CD14-positive monocyte (primary cell): ENCODE data around the gene FBXO2. TPM values are rescaled to one million over a fixed set of nuclear protein-coding genes. Genes with fewer than 3 reads are reported as not detected.

Experiments
- DNase-seq, 3 donors: peaks; one replicate each; pipeline ENCODE4 v3.0.0-alpha.2; 2011 to 2022
- H2AFZ ChIP-seq: 2 replicates; pipeline ENCODE4 v1.6.0; 2012; ENCODE audit warnings: mild to moderate bottlenecking, low read depth, low read length, inconsistent platforms; ENCODE audit not compliant: insufficient read depth, poor library complexity, severe bottlenecking
- H3K27ac ChIP-seq, 2 donors: 1 replicate in 1 of 2; 2 replicates in 1 of 2; pipeline ENCODE4 v1.5.1; 2012 to 2013; ENCODE audit warnings: low read length in 2 of 2, control low read depth in 1 of 2, inconsistent platforms in 1 of 2, low read depth in 1 of 2, mild to moderate bottlenecking in 1 of 2
- H3K27me3 ChIP-seq, 2 donors: one replicate each; pipeline versions ENCODE4 v1.6.0 to v1.6.1; 2011 to 2013; ENCODE audit warnings: low read length in 2 of 2; ENCODE audit not compliant: control insufficient read depth in 2 of 2, insufficient read depth in 2 of 2
- H3K36me3 ChIP-seq, 2 donors: replicated peaks in 1 of 2; 1 replicate in 1 of 2; 2 replicates in 1 of 2; pipeline versions ENCODE4 v1.5.1 to v1.6.1; 2012 to 2013; ENCODE audit warnings: low read length in 2 of 2, control low read depth in 1 of 2, inconsistent platforms in 1 of 2, mild to moderate bottlenecking in 1 of 2; ENCODE audit not compliant: insufficient read depth in 2 of 2, control insufficient read depth in 1 of 2
- H3K4me1 ChIP-seq, 2 donors: 1 replicate in 1 of 2; 2 replicates in 1 of 2; pipeline versions ENCODE4 v1.5.1 to v1.6.1; 2012 to 2013; ENCODE audit warnings: low read length in 2 of 2, control low read depth in 1 of 2, inconsistent platforms in 1 of 2, mild to moderate bottlenecking in 1 of 2, moderate library complexity in 1 of 2; ENCODE audit not compliant: insufficient read depth in 2 of 2, control insufficient read depth in 1 of 2
- H3K4me2 ChIP-seq: replicated peaks from 2 replicates; pipeline ENCODE3; 2012; ENCODE audit warnings: low read length, moderate library complexity, mild to moderate bottlenecking; ENCODE audit not compliant: poor library complexity, severe bottlenecking; ENCODE audit errors: extremely low read depth
- H3K4me3 ChIP-seq, 3 experiments: fragments of 200-600 bp in 1 of 3; sonication (generic) in 1 of 3; replicated peaks in 1 of 3; 1 replicate in 2 of 3; 2 replicates in 1 of 3; pipeline ENCODE4 v1.5.1; 2011 to 2013; ENCODE audit warnings: low read length in 3 of 3, mild to moderate bottlenecking in 3 of 3, control low read depth in 2 of 3, low read depth in 2 of 3, inconsistent platforms in 1 of 3, moderate library complexity in 1 of 3
- H3K79me2 ChIP-seq: 2 replicates; pipeline ENCODE4 v1.6.0; 2012; ENCODE audit warnings: mild to moderate bottlenecking, control low read depth, inconsistent platforms, low read length, moderate library complexity; ENCODE audit not compliant: insufficient read depth
- H3K9ac ChIP-seq: 2 replicates; pipeline ENCODE4 v1.6.0; 2017; ENCODE audit warnings: low read length, mild to moderate bottlenecking; ENCODE audit not compliant: insufficient read depth, poor library complexity, severe bottlenecking
- H3K9me3 ChIP-seq, 2 donors: replicated peaks in 1 of 2; 1 replicate in 1 of 2; 2 replicates in 1 of 2; pipeline versions ENCODE4 v1.5.1 to v1.6.1; 2012 to 2013; ENCODE audit warnings: low read length in 2 of 2, control low read depth in 1 of 2; ENCODE audit not compliant: control insufficient read depth in 1 of 2, insufficient read depth in 1 of 2
- H4K20me1 ChIP-seq: 2 replicates; pipeline ENCODE4 v1.6.0; 2012; ENCODE audit warnings: mild to moderate bottlenecking, low read length, control low read depth, moderate library complexity; ENCODE audit not compliant: insufficient read depth
- H3K27ac Mint-ChIP-seq, 7 donors: one replicate each; pipeline ENCODE4 v1.8.0; 2020; ENCODE audit warnings: mild to moderate bottlenecking in 7 of 7, mixed read lengths in 7 of 7, moderate library complexity in 6 of 7, inconsistent platforms in 2 of 7
- H3K27me3 Mint-ChIP-seq, 3 donors: one replicate each; pipeline ENCODE4 v1.8.0; 2021 to 2022; ENCODE audit warnings: low read depth in 3 of 3, mild to moderate bottlenecking in 3 of 3, mixed read lengths in 3 of 3, moderate library complexity in 3 of 3, inconsistent platforms in 1 of 3
- H3K36me3 Mint-ChIP-seq, 2 donors: one replicate each; pipeline ENCODE4 v1.8.0; 2020; ENCODE audit warnings: mixed read lengths in 2 of 2, inconsistent platforms in 1 of 2, mild to moderate bottlenecking in 1 of 2
- H3K4me1 Mint-ChIP-seq: one replicate; pipeline ENCODE4 v1.8.0; 2020; ENCODE audit warnings: mild to moderate bottlenecking, mixed read lengths
- H3K4me3 Mint-ChIP-seq, 2 donors: one replicate each; pipeline ENCODE4 v1.8.0; 2020; ENCODE audit warnings: mild to moderate bottlenecking in 2 of 2, mixed read lengths in 2 of 2, moderate library complexity in 1 of 2
- H3K9me3 Mint-ChIP-seq, 7 donors: one replicate each; pipeline ENCODE4 v1.8.0; 2020 to 2022; ENCODE audit warnings: mixed read lengths in 7 of 7, mild to moderate bottlenecking in 6 of 7, moderate library complexity in 6 of 7, inconsistent platforms in 2 of 7
- WGBS: methylation state at CpG from one replicate; pipeline ENCODE4 v1.1.5; 2013; ENCODE audit warnings: missing lambda C conversion rate; ENCODE audit not compliant: insufficient coverage; 5-methylcytosine and 5-hydroxymethylcytosine counted together
- intact Hi-C, 2 donors: fragments of 100-400 bp; cut with micrococcal nuclease; formaldehyde crosslinking; loops; one replicate each; pipeline versions ENCODE4 v1.15.0 to v1.15.1; 2023
- polyA plus RNA-seq, 3 donors: library from polyadenylated mRNA; depleted of rRNA in 1 of 3; unstranded in 2 of 3; stranded (reverse) in 1 of 3; fragments of 300-500 nt in 2 of 3; fragments of >200 nt in 1 of 3; fragmentation: Illumina TruSeq in 2 of 3; gene quantifications; 1 replicate in 2 of 3; 2 replicates in 1 of 3; pipeline ENCODE4 v1.2.3, GENCODE V29; 2012 to 2021
- TF ChIP-seq, protein P1 (sequence below): fragments of 200-600 bp; IDR thresholded peaks from one replicate; pipeline ENCODE4 v1.8.0; 2022; ENCODE audit warnings: antibody characterized with exemption, mild to moderate bottlenecking

The FBXO2 gene
- polyA plus RNA-seq, 3 donors, result 0.08 TPM; not detected in 2

DNA sequence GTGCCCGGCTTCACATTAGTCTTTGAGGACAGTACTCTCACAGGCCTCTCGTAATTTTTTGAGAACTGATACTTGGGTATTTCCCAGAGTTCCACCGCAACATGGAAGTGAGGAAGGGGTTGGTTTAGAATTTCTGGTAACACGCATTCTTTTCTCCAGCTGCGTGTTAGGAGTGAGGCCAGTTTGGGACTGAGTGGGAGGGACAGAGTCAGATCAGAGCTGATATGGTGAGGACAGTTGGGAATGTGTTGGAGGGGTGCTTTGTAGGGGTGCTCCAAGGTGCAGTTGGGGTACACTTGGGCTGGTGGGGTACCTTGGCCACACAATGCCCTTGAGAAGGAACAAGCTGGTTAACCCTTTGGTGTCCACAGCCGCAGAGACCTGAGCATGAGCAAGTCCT, 16.5 kb upstream of the FBXO2 start:
- H3K4me2 ChIP-seq, result no peak overlapping the region
- H3K27ac ChIP-seq, result peak overlapping the region; percentile 46 to 70
- no peaks in the 10 kb centered on the region for H3K9me3 ChIP-seq
- Mint-ChIP-seq H3K4me3 (no peak overlapping the region), H3K27me3 (no peaks in the 10 kb centered on the region), H3K27ac (peak overlapping the region in 6 of 7 donors; percentile 39 to 83 (median 74)), H3K4me1 (peaks cover 17% of the 10 kb centered on the region), H3K9me3 (no peaks in the 10 kb centered on the region), H3K36me3 (peaks cover 45 to 71% of the 10 kb centered on the region in 2 donors)
- TF ChIP-seq, protein P1, sequence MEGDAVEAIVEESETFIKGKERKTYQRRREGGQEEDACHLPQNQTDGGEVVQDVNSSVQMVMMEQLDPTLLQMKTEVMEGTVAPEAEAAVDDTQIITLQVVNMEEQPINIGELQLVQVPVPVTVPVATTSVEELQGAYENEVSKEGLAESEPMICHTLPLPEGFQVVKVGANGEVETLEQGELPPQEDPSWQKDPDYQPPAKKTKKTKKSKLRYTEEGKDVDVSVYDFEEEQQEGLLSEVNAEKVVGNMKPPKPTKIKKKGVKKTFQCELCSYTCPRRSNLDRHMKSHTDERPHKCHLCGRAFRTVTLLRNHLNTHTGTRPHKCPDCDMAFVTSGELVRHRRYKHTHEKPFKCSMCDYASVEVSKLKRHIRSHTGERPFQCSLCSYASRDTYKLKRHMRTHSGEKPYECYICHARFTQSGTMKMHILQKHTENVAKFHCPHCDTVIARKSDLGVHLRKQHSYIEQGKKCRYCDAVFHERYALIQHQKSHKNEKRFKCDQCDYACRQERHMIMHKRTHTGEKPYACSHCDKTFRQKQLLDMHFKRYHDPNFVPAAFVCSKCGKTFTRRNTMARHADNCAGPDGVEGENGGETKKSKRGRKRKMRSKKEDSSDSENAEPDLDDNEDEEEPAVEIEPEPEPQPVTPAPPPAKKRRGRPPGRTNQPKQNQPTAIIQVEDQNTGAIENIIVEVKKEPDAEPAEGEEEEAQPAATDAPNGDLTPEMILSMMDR, result no peak
- H3K9ac ChIP-seq, result peak overlapping the region; percentile 32
- 15% methylated on average over 5 of the region's 6 CpGs for WGBS
- no peak overlapping the region for H2AFZ ChIP-seq
- DNase-seq, result peak; percentile 11 to 73 (median 29)
- intact Hi-C loops, result loop anchor here in 1 of 2 donors (5.0 kb wide), 1 partner anchor 47 kb away; no protein-coding TSS in a partner anchor
- peaks cover 18 to 22% of the 10 kb centered on the region in 2 donors for H3K4me1 ChIP-seq
- H3K36me3 ChIP-seq, result peaks cover 38 to 62% of the 10 kb centered on the region in 2 donors
- peaks cover 31% of the 10 kb centered on the region for H4K20me1 ChIP-seq
- H3K79me2 ChIP-seq, result peaks cover 9% of the 10 kb centered on the region
- H3K27me3 ChIP-seq, result no peaks in the 10 kb centered on the region
- no peak overlapping the region for H3K4me3 ChIP-seq

DNA sequence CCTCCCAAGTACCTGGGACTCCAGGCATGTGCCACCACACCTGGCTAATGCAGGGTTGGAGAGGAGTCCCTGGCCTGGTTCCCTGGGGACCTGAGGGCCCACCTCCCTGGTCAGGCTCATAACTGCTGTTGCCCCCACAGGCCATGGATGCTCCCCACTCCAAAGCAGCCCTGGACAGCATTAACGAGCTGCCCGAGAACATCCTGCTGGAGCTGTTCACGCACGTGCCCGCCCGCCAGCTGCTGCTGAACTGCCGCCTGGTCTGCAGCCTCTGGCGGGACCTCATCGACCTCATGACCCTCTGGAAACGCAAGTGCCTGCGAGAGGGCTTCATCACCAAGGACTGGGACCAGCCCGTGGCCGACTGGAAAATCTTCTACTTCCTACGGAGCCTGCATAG, 14.3 kb upstream of the FBXO2 start:
- Mint-ChIP-seq H3K27ac (no peak overlapping the region), H3K4me1 (peaks cover 21% of the 10 kb centered on the region)
- intact Hi-C loops, result no loop called here

More for the DNA sequence above, 14.3 kb upstream of the FBXO2 start:
- peaks cover 10% of the 10 kb centered on the region for H3K79me2 ChIP-seq
- no peak overlapping the region for H3K4me2 ChIP-seq
- no peak overlapping the region for H3K27ac ChIP-seq
- H3K27me3 ChIP-seq, result no peaks in the 10 kb centered on the region
- DNase-seq, result no peak
- no peak overlapping the region for H3K9ac ChIP-seq
- H3K4me1 ChIP-seq, result peaks cover 22 to 37% of the 10 kb centered on the region in 2 donors
- peaks cover 0 to 3% (median 0%) of the 10 kb centered on the region in 3 donors for H3K27me3 Mint-ChIP-seq
- H3K36me3 ChIP-seq, result peaks cover 20 to 42% of the 10 kb centered on the region in 2 donors
- TF ChIP-seq, protein P1, result no peak
- H4K20me1 ChIP-seq, result peaks cover 31% of the 10 kb centered on the region
- H3K4me3 Mint-ChIP-seq, result no peak overlapping the region
- H3K9me3 Mint-ChIP-seq, result no peaks in the 10 kb centered on the region
- 95% methylated on average over 10 of the region's 14 CpGs for WGBS
- no peak overlapping the region for H3K4me3 ChIP-seq
- peaks cover 27 to 50% of the 10 kb centered on the region in 2 donors for H3K36me3 Mint-ChIP-seq
- H2AFZ ChIP-seq, result no peak overlapping the region
- no peaks in the 10 kb centered on the region for H3K9me3 ChIP-seq
